Activated CD8-positive, alpha-beta T cell treated with anti-CD3 and anti-CD28 coated beads for 36 hours (primary cell): ENCODE results near the gene KL. TPM values are rescaled to one million over a fixed set of nuclear protein-coding genes. Genes with fewer than 3 reads are reported as not detected.

Source experiments
- ATAC-seq: fragments of 200-7000 bp; cut with Tn5 transposase; one replicate; pipeline ENCODE4 v1.10.0; 2021; ENCODE audit warnings: mild to moderate bottlenecking, moderate library complexity
- CTCF ChIA-PET: fragments of 350-600 bp; sonication (Branson Sonifier 250); formaldehyde crosslinking; loops from one replicate; lab custom pipeline; 2021; ENCODE audit warnings: antibody characterized with exemption; lab: Charles Lee
- POLR2A ChIA-PET: fragments of 350-600 bp; sonication (Branson Sonifier 250); formaldehyde crosslinking; loops from one replicate; lab custom pipeline; 2021; ENCODE audit warnings: antibody characterized with exemption; lab: Charles Lee
- DNase-seq: peaks from one replicate; pipeline ENCODE4 v3.0.0-alpha.2; 2020
- H3K27ac Mint-ChIP-seq: one replicate; pipeline ENCODE4 v1.8.0; 2021; ENCODE audit warnings: mild to moderate bottlenecking, mixed read lengths
- H3K27me3 Mint-ChIP-seq: one replicate; pipeline ENCODE4 v1.8.0; 2021; ENCODE audit warnings: mixed read lengths
- H3K36me3 Mint-ChIP-seq: one replicate; pipeline ENCODE4 v1.8.0; 2021; ENCODE audit warnings: low read depth, mixed read lengths
- H3K4me1 Mint-ChIP-seq: one replicate; pipeline ENCODE4 v1.8.0; 2021; ENCODE audit warnings: low read depth, mixed read lengths
- H3K4me3 Mint-ChIP-seq: one replicate; pipeline ENCODE4 v1.8.0; 2021; ENCODE audit warnings: mild to moderate bottlenecking, moderate library complexity, mixed read lengths
- H3K9me3 Mint-ChIP-seq: one replicate; pipeline ENCODE4 v1.8.0; 2021; ENCODE audit warnings: mixed read lengths
- intact Hi-C: fragments of 100-400 bp; cut with micrococcal nuclease; formaldehyde crosslinking; loops from one replicate; pipeline ENCODE4 v1.10.0; 2022
- total RNA-seq, 2 experiments: library from RNA; stranded (reverse); gene quantifications; one replicate each; pipeline ENCODE4 v1.2.3, GENCODE V29; 2021
- TF ChIP-seq, protein P1 (sequence below): fragments of 200-600 bp; IDR thresholded peaks from one replicate; pipeline ENCODE4 v1.8.0; 2022; ENCODE audit warnings: antibody characterized with exemption, mild to moderate bottlenecking

Gene KL
- total RNA-seq, 2 experiments from 2014 or later = 0.22 to 0.27 TPM

- intact Hi-C loops = no loop called here
- CTCF ChIA-PET = no interaction called here
- TF ChIP-seq, protein P1, sequence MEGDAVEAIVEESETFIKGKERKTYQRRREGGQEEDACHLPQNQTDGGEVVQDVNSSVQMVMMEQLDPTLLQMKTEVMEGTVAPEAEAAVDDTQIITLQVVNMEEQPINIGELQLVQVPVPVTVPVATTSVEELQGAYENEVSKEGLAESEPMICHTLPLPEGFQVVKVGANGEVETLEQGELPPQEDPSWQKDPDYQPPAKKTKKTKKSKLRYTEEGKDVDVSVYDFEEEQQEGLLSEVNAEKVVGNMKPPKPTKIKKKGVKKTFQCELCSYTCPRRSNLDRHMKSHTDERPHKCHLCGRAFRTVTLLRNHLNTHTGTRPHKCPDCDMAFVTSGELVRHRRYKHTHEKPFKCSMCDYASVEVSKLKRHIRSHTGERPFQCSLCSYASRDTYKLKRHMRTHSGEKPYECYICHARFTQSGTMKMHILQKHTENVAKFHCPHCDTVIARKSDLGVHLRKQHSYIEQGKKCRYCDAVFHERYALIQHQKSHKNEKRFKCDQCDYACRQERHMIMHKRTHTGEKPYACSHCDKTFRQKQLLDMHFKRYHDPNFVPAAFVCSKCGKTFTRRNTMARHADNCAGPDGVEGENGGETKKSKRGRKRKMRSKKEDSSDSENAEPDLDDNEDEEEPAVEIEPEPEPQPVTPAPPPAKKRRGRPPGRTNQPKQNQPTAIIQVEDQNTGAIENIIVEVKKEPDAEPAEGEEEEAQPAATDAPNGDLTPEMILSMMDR = no peak
Observed at GRCh38 chr13:33091415-33091774, 75.2 kb downstream of the KL start.

DNA sequence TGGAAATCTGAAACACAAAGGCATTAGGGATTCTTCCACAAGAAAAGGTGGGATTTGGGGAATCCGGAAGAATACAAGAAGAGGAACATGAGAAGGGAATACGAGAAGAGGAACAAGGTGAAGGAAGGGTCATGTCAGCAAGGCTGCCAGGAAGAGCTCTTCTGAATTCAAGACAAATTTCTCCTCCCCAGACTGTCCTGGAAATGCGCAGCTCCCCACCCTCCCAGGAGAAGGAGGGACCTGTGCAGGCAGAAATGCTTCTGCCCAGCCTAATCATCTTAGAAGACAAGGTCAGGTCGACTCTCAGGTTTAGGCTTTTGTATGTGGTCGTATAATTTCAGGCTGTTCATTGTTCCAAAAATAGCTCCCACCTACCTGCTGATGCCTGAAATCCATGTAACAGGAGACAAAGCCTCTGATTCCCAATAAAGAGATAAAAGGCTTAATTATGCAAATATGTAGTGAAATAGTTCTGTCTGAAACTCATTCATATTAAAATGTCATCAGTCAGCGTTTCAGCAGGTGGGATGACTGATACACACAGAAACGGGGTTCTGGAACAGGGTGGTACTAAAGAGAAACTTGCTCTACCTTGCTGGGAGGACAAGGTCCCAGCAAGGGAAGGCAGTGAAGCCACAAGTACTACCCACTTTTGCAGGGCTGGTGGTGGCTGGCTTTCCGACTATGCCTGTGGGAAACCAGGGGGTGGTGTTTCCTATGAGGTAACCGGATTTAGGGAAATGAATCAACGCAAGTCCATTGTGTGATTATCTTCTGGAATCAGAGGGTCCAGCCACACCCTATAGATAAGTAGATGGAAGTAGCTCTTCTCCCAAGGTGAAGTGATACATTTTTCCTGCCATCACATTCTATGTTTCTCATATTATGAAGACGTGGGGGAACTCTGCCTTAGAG is 76.1 kb downstream of the KL start:
- peaks cover 3% of the 10 kb centered on the region for H3K27me3 Mint-ChIP-seq
- ATAC-seq (no peak), DNase-seq (no peak)
- TF ChIP-seq, protein P1 = no peak
- ChIA-PET POLR2A (no interaction called here), CTCF (no interaction called here)
- no peaks in the 10 kb centered on the region for H3K4me1 Mint-ChIP-seq
- intact Hi-C loops = no loop called here
- no peak overlapping the region for H3K27ac Mint-ChIP-seq
- H3K4me3 Mint-ChIP-seq = no peak overlapping the region
- H3K36me3 Mint-ChIP-seq = no peaks in the 10 kb centered on the region
- H3K9me3 Mint-ChIP-seq = no peaks in the 10 kb centered on the region

More at GRCh38 chr13:33091415-33091774, 75.2 kb downstream of the KL start:
- Mint-ChIP-seq H3K9me3 (no peaks in the 10 kb centered on the region), H3K4me3 (no peak overlapping the region), H3K27ac (no peak overlapping the region), H3K36me3 (no peaks in the 10 kb centered on the region), H3K27me3 (peaks cover 8% of the 10 kb centered on the region), H3K4me1 (no peaks in the 10 kb centered on the region)
- DNase-seq = no peak
- ATAC-seq = no peak
- POLR2A ChIA-PET = no interaction called here

DNA sequence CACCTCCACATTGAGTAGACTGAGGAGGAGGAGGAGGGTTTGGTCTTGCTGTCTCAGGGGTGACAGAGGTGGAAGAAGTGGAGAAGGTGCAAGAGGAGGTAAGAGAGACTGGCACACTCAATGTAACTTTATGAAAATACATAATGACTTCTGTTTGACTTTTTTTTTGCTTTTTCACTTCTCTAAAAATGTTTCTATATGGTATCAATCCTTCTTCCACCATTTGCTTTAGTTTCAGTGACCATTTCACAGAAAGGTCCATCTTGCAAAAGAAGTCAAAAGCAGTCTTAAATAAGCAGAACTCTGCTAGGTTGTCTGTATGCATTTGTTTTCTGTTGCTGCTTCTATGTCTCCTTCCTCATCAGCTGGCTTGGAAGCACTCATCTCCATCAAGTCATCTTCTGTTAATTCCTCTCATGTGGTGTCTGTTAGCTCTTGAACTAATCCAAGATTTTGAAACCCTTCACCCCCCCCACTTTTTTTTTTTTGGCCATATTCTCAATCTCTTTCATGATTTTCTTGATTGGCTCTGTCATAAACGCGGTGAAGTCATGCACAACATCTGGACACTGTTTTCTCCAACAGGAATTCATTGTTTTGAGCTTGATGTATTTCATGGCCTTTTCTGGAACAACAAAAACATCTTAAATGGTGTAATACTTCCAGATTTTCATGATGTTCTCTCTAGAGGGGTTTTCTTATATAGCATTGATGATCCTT is 80.8 kb downstream of the KL start:
- no peaks in the 10 kb centered on the region for H3K9me3 Mint-ChIP-seq
- H3K36me3 Mint-ChIP-seq = no peaks in the 10 kb centered on the region
- intact Hi-C loops = no loop called here
- ChIA-PET POLR2A (no interaction called here), CTCF (no interaction called here)
- H3K4me3 Mint-ChIP-seq = no peak overlapping the region
- no peaks in the 10 kb centered on the region for H3K4me1 Mint-ChIP-seq
- peaks cover 5% of the 10 kb centered on the region for H3K27me3 Mint-ChIP-seq
- TF ChIP-seq, protein P1 = no peak
- no peak for DNase-seq
- no peak for ATAC-seq
- H3K27ac Mint-ChIP-seq = no peak overlapping the region

DNA sequence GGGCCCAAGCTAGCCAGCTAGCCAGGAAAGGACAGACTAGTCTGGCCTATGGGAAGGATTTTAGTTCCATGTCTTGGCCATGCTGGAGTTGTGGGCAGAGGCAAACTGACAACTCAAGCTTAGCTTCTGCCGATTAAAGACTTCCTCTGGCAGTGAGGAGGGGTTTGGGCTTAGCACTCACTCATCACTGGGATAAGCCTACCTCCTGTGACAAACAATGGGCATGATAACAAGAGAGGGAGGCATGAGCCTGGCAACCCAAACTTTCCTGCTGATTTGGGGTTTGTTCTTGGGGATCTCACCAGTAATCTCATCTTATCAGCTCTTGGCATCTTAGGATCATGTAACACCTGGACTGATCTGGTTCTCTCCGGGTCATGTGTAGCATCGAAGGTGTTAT is 83.6 kb downstream of the KL start:
- no peak overlapping the region for H3K4me3 Mint-ChIP-seq
- ChIA-PET POLR2A (interaction anchor here (0.7 kb wide), 1 partner anchor 35 kb away, joined by 3 read pairs; no protein-coding TSS in a partner anchor), CTCF (interaction anchor here (1.0 kb wide), 1 partner anchor 26 kb away, joined by 3 read pairs; no protein-coding TSS in a partner anchor)
- no peaks in the 10 kb centered on the region for H3K36me3 Mint-ChIP-seq
- no peaks in the 10 kb centered on the region for H3K9me3 Mint-ChIP-seq
- H3K4me1 Mint-ChIP-seq = no peaks in the 10 kb centered on the region
- H3K27me3 Mint-ChIP-seq = peaks cover 8% of the 10 kb centered on the region
- ATAC-seq (no peak), DNase-seq (no peak)
- TF ChIP-seq, protein P1 = no peak
- no peak overlapping the region for H3K27ac Mint-ChIP-seq
- intact Hi-C loops = no loop called here

GRCh38 chr13:33100886-33101285 is 84.7 kb downstream of the KL start:
- TF ChIP-seq, protein P1 = no peak
- DNase-seq = no peak
- Mint-ChIP-seq H3K4me3 (no peak overlapping the region), H3K9me3 (no peaks in the 10 kb centered on the region), H3K36me3 (no peaks in the 10 kb centered on the region), H3K4me1 (no peaks in the 10 kb centered on the region), H3K27me3 (peaks cover 11% of the 10 kb centered on the region), H3K27ac (no peak overlapping the region)
- intact Hi-C loops = no loop called here
- ChIA-PET POLR2A (no interaction called here), CTCF (no interaction called here)
- ATAC-seq = no peak
